SK-N-SH treated with all-trans-retinoic acid at 6 μM for 48 hours (cell line): ENCODE data around the gene ATAD3B.

Source experiments
- ARNTL ChIP-seq: fragments of 450-650 bp; formaldehyde crosslinking; IDR thresholded peaks from 2 replicates; pipeline ENCODE4 v1.5.0; 2020; ENCODE audit warnings: low read depth, mild to moderate bottlenecking, moderate library complexity, borderline replicate concordance
- CREB5 ChIP-seq: fragments of 250-450 bp; sonication (Bioruptor Pico); IDR thresholded peaks from 2 replicates; pipeline ENCODE4 v1.5.1; 2020; ENCODE audit warnings: low read depth, mild to moderate bottlenecking, moderate library complexity
- GLIS3 ChIP-seq: fragments of 250-450 bp; sonication (Bioruptor Pico); IDR thresholded peaks from 2 replicates; pipeline ENCODE4 v1.5.0; 2020; ENCODE audit warnings: mild to moderate bottlenecking, moderate library complexity
- RARB ChIP-seq: fragments of 250-450 bp; sonication (Bioruptor Pico); IDR thresholded peaks from 2 replicates; pipeline ENCODE4 v1.8.0; 2021; ENCODE audit warnings: mild to moderate bottlenecking, moderate library complexity
- SNAI2 ChIP-seq: fragments of 250-450 bp; sonication (Bioruptor Pico); IDR thresholded peaks from 2 replicates; pipeline ENCODE4 v1.5.0; 2020; ENCODE audit warnings: mild to moderate bottlenecking, moderate library complexity
- TCF4 ChIP-seq: fragments of 250-450 bp; sonication (Bioruptor Pico); IDR thresholded peaks from 2 replicates; pipeline ENCODE4 v1.8.0; 2021; ENCODE audit warnings: mild to moderate bottlenecking, moderate library complexity, borderline replicate concordance
- TOX ChIP-seq: fragments of 250-450 bp; sonication (Bioruptor Pico); IDR thresholded peaks from 2 replicates; pipeline ENCODE4 v1.8.0; 2021; ENCODE audit warnings: mild to moderate bottlenecking, moderate library complexity, borderline replicate concordance
- ZC3H10 ChIP-seq: fragments of 250-450 bp; sonication (Bioruptor Pico); IDR thresholded peaks from 2 replicates; pipeline ENCODE4 v1.5.1; 2021; ENCODE audit warnings: mild to moderate bottlenecking, moderate library complexity
- ZFP3 ChIP-seq: fragments of 250-450 bp; sonication (Bioruptor Pico); IDR thresholded peaks from 2 replicates; pipeline ENCODE4 v1.5.0; 2020; ENCODE audit warnings: mild to moderate bottlenecking, moderate library complexity
- ZFP30 ChIP-seq: fragments of 450-650 bp; formaldehyde crosslinking; IDR thresholded peaks from 2 replicates; pipeline ENCODE4 v1.5.0; 2022; ENCODE audit warnings: mild to moderate bottlenecking, moderate library complexity
- ZNF70 ChIP-seq: fragments of 450-650 bp; formaldehyde crosslinking; IDR thresholded peaks from 2 replicates; pipeline ENCODE4 v1.5.0; 2020; ENCODE audit warnings: mild to moderate bottlenecking, moderate library complexity
- TF ChIP-seq, protein P1 (sequence below): fragments of 250-450 bp; sonication (Bioruptor Pico); IDR thresholded peaks from 2 replicates; pipeline ENCODE4 v1.8.0; 2020; ENCODE audit warnings: mild to moderate bottlenecking, moderate library complexity, borderline replicate concordance

DNA sequence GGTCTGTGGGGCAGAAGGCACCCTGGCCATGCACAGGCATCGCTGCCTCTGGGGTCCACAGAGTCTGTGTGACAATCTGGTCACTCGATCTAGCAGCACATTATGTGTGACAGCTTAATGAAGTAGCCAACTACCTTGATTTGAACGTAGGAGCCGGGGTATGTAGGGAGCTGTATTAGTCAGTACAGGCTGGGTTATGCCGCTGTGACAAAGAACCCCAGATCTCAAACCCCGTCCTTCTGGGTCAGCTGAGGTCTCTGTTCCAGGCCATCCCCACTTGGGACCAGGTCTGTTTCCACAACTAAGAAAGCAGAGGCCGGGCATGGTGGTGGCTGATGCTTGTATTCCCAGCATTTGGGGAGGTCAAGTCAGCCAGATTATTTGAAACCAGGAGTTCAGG is 8.3 kb upstream of the ATAD3B start:
- TF ChIP-seq, protein P1, sequence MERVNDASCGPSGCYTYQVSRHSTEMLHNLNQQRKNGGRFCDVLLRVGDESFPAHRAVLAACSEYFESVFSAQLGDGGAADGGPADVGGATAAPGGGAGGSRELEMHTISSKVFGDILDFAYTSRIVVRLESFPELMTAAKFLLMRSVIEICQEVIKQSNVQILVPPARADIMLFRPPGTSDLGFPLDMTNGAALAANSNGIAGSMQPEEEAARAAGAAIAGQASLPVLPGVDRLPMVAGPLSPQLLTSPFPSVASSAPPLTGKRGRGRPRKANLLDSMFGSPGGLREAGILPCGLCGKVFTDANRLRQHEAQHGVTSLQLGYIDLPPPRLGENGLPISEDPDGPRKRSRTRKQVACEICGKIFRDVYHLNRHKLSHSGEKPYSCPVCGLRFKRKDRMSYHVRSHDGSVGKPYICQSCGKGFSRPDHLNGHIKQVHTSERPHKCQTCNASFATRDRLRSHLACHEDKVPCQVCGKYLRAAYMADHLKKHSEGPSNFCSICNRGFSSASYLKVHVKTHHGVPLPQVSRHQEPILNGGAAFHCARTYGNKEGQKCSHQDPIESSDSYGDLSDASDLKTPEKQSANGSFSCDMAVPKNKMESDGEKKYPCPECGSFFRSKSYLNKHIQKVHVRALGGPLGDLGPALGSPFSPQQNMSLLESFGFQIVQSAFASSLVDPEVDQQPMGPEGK: no peak
- TF ChIP-seq CREB5: no peak
- no peak for TF ChIP-seq ZFP3 (CRISPR knock-in tag)
- TF ChIP-seq TCF4 (CRISPR knock-in tag): no peak
- no peak for TF ChIP-seq GLIS3 (CRISPR knock-in tag)
- no peak for TF ChIP-seq RARB (CRISPR knock-in tag)
- no peak for TF ChIP-seq ZFP30 (CRISPR knock-in tag)
- no peak for TF ChIP-seq ZNF70 (CRISPR knock-in tag)
- TF ChIP-seq SNAI2 (CRISPR knock-in tag): no peak
- no peak for TF ChIP-seq TOX (CRISPR knock-in tag)
- TF ChIP-seq ARNTL (CRISPR knock-in tag): no peak
- TF ChIP-seq ZC3H10 (CRISPR knock-in tag): no peak
